Heart left ventricle (tissue), 16 donors: ENCODE data around the gene NRDC. TPM values are rescaled to one million over a fixed set of nuclear protein-coding genes. Genes with fewer than 3 reads are reported as not detected.

ENCODE experiments used
- ATAC-seq, 4 donors: fragments of 200-7000 bp; cut with Tn5 transposase; one replicate each; pipeline ENCODE4 v1.9.1; 2020 to 2022; ENCODE audit warnings: moderate library complexity in 4 of 4, mild to moderate bottlenecking in 3 of 4, moderate number of reproducible peaks in 1 of 4
- DNase-seq, 5 donors: peaks; one replicate each; pipeline ENCODE4 v3.0.0-alpha.2; 2020
- H3K27ac ChIP-seq, 12 donors: fragments of 200-600 bp; sonication (generic) in 4 of 12; one replicate each; pipeline versions ENCODE4 v1.5.0 to v1.8.0; 2016 to 2022; ENCODE audit warnings: mild to moderate bottlenecking in 2 of 12
- H3K27me3 ChIP-seq, 9 donors: fragments of 200-600 bp; sonication (generic) in 2 of 9; one replicate each; pipeline versions ENCODE4 v1.5.1 to v1.8.0; 2016 to 2022; ENCODE audit warnings: mild to moderate bottlenecking in 3 of 9
- H3K36me3 ChIP-seq, 9 donors: fragments of 200-600 bp; sonication (generic) in 2 of 9; one replicate each; pipeline versions ENCODE4 v1.5.0 to v1.8.0; 2018 to 2022; ENCODE audit warnings: mild to moderate bottlenecking in 2 of 9
- H3K4me1 ChIP-seq, 12 donors: fragments of 200-600 bp; sonication (generic) in 4 of 12; one replicate each; pipeline versions ENCODE4 v1.5.0 to v1.8.0; 2016 to 2022; ENCODE audit warnings: mild to moderate bottlenecking in 3 of 12
- H3K4me3 ChIP-seq, 12 donors: fragments of 200-600 bp; sonication (generic) in 4 of 12; one replicate each; pipeline versions ENCODE4 v1.5.0 to v1.8.0; 2017 to 2022; ENCODE audit warnings: mild to moderate bottlenecking in 9 of 12, moderate library complexity in 4 of 12
- H3K9me3 ChIP-seq, 12 donors: fragments of 200-600 bp; sonication (generic) in 4 of 12; one replicate each; pipeline versions ENCODE4 v1.5.0 to v1.8.0; 2016 to 2022; ENCODE audit warnings: mild to moderate bottlenecking in 1 of 12
- POLR2A ChIP-seq, 2 donors: fragments of 450-650 bp; IDR thresholded peaks; one replicate each; pipeline ENCODE4 v1.6.1; 2017; ENCODE audit warnings: antibody characterized with exemption in 2 of 2, mild to moderate bottlenecking in 2 of 2, moderate library complexity in 2 of 2
- WGBS, 4 donors: extraction: QIAGEN DNeasy Blood & Tissue Kit in 2 of 4; methylation state at CpG; one replicate each; pipeline versions ENCODE4 v1.1.5 to v1.1.7; 2013 to 2018; 5-methylcytosine and 5-hydroxymethylcytosine counted together
- intact Hi-C, 10 donors: fragments of 100-400 bp; cut with DNase I; formaldehyde crosslinking; loops; one replicate each; pipeline versions ENCODE4 v1.11.1 to v1.14.2; 2022
- polyA plus RNA-seq, 2 donors: library from polyadenylated mRNA; stranded (reverse); fragments of 200-250 nt; gene quantifications; one replicate each; pipeline ENCODE4 v1.2.3, GENCODE V29; 2013
- total RNA-seq, 9 donors: library from RNA; depleted of rRNA in 2 of 9; stranded (reverse); fragments of >200 nt in 2 of 9; fragmentation: NEBNext Ultra II Directional in 3 of 9; extraction: Animal tissue kit (Norgen Biotek cat#: 25700) in 3 of 9; gene quantifications; one replicate each; pipeline versions ENCODE4 v1.1.0 to v1.2.4, GENCODE V29; 2016 to 2023
- TF ChIP-seq, protein P1 (sequence below), 12 donors: fragments of 200-600 bp; sonication (generic) in 4 of 12; IDR thresholded peaks; one replicate each; pipeline versions ENCODE4 v1.5.0 to v1.8.0; 2018 to 2022; ENCODE audit warnings: antibody characterized with exemption in 12 of 12, mild to moderate bottlenecking in 5 of 12
- donor health status: ischemic (EF 13 %, LVEDD 7.1; RV severe dilation, severe dysfunction).
- donor health status: healthy with polysubstance abuse.
- donor health status: DM: no; HTN: yes; CAD: no.
- donor health status: DM: no; HTN: no; CAD: no.
- donor health status: ischemic (EF 25% LVEDD 6.9; RV normal size, moderate dysfunction).
- donor health status: ischemic (EF 25% LVEDD 5.7; RV mildly dilated, moderate dysfunction).
- donor health status: healthy.
- donor health status: DM: yes; HTN: yes; CAD: no.
- donor health status: ischemic (EF 35%, LVEDD 5.7; RV mildly dilated, moderate dysfunction).
- donor health status: nonischemic (EF 11% LVEDD 7.7; RV severe dilation, severe dysfunction).
- donor health status: DM: yes; HTN: yes; CAD: no.
- donor health status: PGD.
- donor health status: ischemic (EF 29% LVEDD 5.4; RV normal size, mild dysfunction).
- donor health status: nonischemic (EF 23%, LVEDD 6.1; RV moderate dilation, normal function).

The NRDC gene
- total and polyA plus RNA-seq, 11 donors, result 89.4 to 152 (median 124) TPM

DNA sequence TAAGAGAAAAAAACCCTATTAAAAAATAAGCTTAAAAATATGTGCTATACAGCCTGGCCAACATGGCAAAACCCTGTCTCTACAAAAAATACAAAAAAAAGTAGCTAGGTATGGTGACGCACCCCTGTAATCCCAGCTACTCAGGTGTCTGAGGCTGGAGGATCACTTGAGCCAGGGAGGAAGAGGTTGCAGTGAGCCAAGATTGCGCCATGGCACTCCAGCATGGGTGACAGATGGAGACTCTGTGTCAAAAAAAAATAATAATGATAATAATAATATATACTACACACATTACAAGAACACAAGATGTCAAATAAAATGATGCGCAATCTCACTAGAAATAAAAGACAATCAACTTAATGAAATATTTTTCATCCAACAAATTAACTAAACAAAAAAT is 22.9 kb downstream of the NRDC start:
- no peak overlapping the region for H3K4me3 ChIP-seq
- no peaks in the 10 kb centered on the region for H3K9me3 ChIP-seq
- H3K27ac ChIP-seq, result no peak overlapping the region
- H3K27me3 ChIP-seq, result no peaks in the 10 kb centered on the region
- H3K36me3 ChIP-seq, result peaks cover 0 to 23% (median 2%) of the 10 kb centered on the region in 9 donors
- TF ChIP-seq, protein P1, sequence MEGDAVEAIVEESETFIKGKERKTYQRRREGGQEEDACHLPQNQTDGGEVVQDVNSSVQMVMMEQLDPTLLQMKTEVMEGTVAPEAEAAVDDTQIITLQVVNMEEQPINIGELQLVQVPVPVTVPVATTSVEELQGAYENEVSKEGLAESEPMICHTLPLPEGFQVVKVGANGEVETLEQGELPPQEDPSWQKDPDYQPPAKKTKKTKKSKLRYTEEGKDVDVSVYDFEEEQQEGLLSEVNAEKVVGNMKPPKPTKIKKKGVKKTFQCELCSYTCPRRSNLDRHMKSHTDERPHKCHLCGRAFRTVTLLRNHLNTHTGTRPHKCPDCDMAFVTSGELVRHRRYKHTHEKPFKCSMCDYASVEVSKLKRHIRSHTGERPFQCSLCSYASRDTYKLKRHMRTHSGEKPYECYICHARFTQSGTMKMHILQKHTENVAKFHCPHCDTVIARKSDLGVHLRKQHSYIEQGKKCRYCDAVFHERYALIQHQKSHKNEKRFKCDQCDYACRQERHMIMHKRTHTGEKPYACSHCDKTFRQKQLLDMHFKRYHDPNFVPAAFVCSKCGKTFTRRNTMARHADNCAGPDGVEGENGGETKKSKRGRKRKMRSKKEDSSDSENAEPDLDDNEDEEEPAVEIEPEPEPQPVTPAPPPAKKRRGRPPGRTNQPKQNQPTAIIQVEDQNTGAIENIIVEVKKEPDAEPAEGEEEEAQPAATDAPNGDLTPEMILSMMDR (IDR thresholded peaks at IDR 0.05), result no peak
- no peak for TF ChIP-seq POLR2A (IDR thresholded peaks at IDR 0.05)
- ATAC-seq (no peak), DNase-seq (no peak)
- 79 to 99% (median 97%) methylated on average over 3 of the region's 3 CpGs for WGBS, 4 donors
- intact Hi-C loops, result no loop called here
- peaks cover under 1 to 27% (median 10%) of the 10 kb centered on the region in 12 donors for H3K4me1 ChIP-seq

DNA sequence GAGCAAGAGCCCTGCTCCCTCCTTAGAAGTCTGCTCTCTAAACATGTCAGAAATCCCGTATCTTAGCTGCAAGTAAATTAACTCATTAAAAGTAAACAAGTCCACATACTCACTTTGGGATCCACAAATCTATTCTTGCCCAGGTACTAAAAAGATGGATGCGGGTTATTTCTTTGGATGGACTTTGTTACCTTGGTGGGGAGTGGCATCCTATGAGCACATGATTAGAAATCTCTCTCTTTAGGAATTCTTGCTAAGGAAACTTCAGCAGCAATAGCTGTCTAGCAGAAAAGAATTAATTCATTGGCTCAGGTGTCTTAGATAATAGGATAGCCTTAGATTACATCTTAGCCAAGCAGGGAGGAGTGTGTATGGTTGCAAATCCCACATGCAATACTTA is 25.2 kb downstream of the NRDC start:
- Histone ChIP-seq H3K36me3 (peaks cover 0 to 23% (median 2%) of the 10 kb centered on the region in 9 donors), H3K9me3 (no peaks in the 10 kb centered on the region), H3K27me3 (no peaks in the 10 kb centered on the region), H3K4me1 (peaks cover 5 to 24% (median 10%) of the 10 kb centered on the region in 12 donors), H3K4me3 (no peak overlapping the region), H3K27ac (no peak overlapping the region)
- 93 to 100% (median 94%) methylated on average over 2 of the region's 2 CpGs for WGBS, 4 donors
- no peak for TF ChIP-seq POLR2A (IDR thresholded peaks at IDR 0.05)
- TF ChIP-seq, protein P1 (IDR thresholded peaks at IDR 0.05), result no peak
- no peak for ATAC-seq
- no peak for DNase-seq
- intact Hi-C loops, result no loop called here

GRCh38 chr1:51851882-51852396 is 26.6 kb downstream of the NRDC start:
- Histone ChIP-seq H3K4me3 (no peak overlapping the region), H3K27ac (no peak overlapping the region)
- intact Hi-C loops, result no loop called here

GRCh38 chr1:51850420-51851223 is 27.9 kb downstream of the NRDC start:
- ATAC-seq (peak; percentile 26 to 65 (median 48)), DNase-seq (peak in 3 of 5 donors; percentile 17 to 49 (median 37))
- TF ChIP-seq, protein P1 (IDR thresholded peaks at IDR 0.05), result no peak
- no peak for TF ChIP-seq POLR2A (IDR thresholded peaks at IDR 0.05)
- Histone ChIP-seq H3K9me3 (no peaks in the 10 kb centered on the region), H3K4me3 (no peak overlapping the region), H3K4me1 (peaks cover 5 to 18% (median 10%) of the 10 kb centered on the region in 12 donors), H3K27ac (peak overlapping the region in 1 of 12 donors; percentile 25), H3K27me3 (no peaks in the 10 kb centered on the region), H3K36me3 (peaks cover 0 to 23% (median 5%) of the 10 kb centered on the region in 9 donors)
- WGBS, 4 donors, result 31 to 46% (median 40%) methylated on average over 8 of the region's 8 CpGs
- intact Hi-C loops, result no loop called here

More at GRCh38 chr1:51851882-51852396, 26.6 kb downstream of the NRDC start:
- Histone ChIP-seq H3K36me3 (peaks cover 0 to 23% (median 2%) of the 10 kb centered on the region in 9 donors), H3K4me1 (peaks cover 5 to 18% (median 10%) of the 10 kb centered on the region in 12 donors), H3K27me3 (no peaks in the 10 kb centered on the region), H3K9me3 (no peaks in the 10 kb centered on the region)
- DNase-seq (no peak), ATAC-seq (no peak)
- WGBS, 4 donors, result 78 to 88% (median 83%) methylated on average over 5 of the region's 5 CpGs
- TF ChIP-seq, protein P1 (IDR thresholded peaks at IDR 0.05), result no peak
- TF ChIP-seq POLR2A (IDR thresholded peaks at IDR 0.05), result no peak
